Measurements from ENCODE around the gene RHPN2. TPM values are rescaled to one million over a fixed set of nuclear protein-coding genes. Genes with fewer than 3 reads are reported as not detected.

Gene RHPN2
- polyA plus RNA-seq (2013, experiment 1 of 2) = 6.7 TPM
- 6.2 TPM for polyA plus RNA-seq (2013, experiment 2 of 2)

DNA sequence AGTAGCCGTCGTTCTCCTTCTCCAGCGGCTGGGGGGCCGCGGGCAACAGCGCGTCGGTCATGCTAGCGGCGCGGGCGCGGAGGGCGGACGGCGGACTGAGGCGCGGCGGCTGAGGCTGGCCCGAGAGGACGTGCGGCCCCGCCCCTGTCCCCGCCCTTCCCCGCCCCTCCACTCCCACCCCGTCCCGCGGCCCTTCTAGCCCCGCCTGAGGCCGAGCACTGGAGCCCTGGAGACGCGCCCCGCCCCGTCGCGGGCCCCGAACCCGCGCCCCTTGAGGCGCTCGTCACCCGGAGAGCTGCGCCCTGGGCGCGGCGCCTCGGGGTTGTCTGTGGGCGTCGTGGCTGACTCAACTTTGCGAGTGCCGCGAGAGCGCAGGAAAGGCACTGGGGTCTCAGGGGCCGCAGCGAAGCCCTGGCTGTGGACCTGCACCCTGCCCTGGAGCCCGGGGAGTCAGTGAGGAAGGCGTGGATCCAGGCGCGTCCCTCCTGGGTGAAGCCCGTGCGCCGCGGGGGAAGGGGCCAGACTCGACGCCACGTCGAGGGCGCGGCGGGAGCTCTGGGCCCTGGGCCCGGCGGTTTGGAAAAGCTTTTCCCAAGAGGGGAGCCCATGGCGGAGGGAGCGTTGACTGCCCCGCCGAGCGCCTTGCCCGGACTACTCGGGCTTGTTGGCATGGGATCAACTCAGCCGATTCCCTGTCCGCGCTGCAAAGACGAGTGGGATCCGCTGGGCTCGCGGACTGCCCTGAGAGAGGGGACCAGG lies at the start of gene RHPN2:
RHPN2 (minus strand) TSS at position 97 of the 759 bp plus-strand sequence; CDS start at position 61, 36 bp downstream.
- H2AK5ac ChIP-seq (ENCODE audit: low read depth, low read length) = peak within 1 kb of the TSS; percentile 63
- H3K18ac ChIP-seq (ENCODE audit: low read length) = peak within 1 kb of the TSS; percentile 97
- DNase-seq (ENCODE audit: low spot score) = peak; percentile 69
- H3K9me3 ChIP-seq (replicated peaks in 1 of 2; ENCODE audit: control insufficient read depth in 2 of 2, insufficient read depth in 1 of 2, low read depth in 1 of 2, low read length in 2 of 2) = no peaks in the 10 kb centered on the region
- H2BK15ac ChIP-seq (ENCODE audit: low read length) = peak within 1 kb of the TSS; percentile 37
- H2BK120ac ChIP-seq (ENCODE audit: low read depth, low read length) = peak within 1 kb of the TSS; percentile 76
- no peaks in the 10 kb centered on the region for H3K36me3 ChIP-seq (replicated peaks in 1 of 2; ENCODE audit: control insufficient read depth in 2 of 2, insufficient read depth in 2 of 2, low read length in 2 of 2)
- H4K91ac ChIP-seq (ENCODE audit: low read depth, low read length, poor library complexity) = no peak within 1 kb of the TSS
- H2AFZ ChIP-seq (ENCODE audit: low read length) = peak within 1 kb of the TSS; percentile 98
- peaks cover 2 to 7% of the 10 kb centered on the region in 2 donors for H3K4me1 ChIP-seq (ENCODE audit: control insufficient read depth in 2 of 2, insufficient read depth in 1 of 2, low read depth in 1 of 2, low read length in 2 of 2)
- WGBS, 2 donors (ENCODE audit: extremely low coverage in 2 of 2, insufficient read length in 2 of 2, insufficient replicate concordance in 1 of 2) = no CpG with 5 or more reads among the region's 86 CpGs
- peak within 1 kb of the TSS; percentile 78 for H3K9ac ChIP-seq (ENCODE audit: low read depth, low read length, poor library complexity)
- no peak within 1 kb of the TSS for H4K8ac ChIP-seq (ENCODE audit: low read depth, low read length)
- H3K23ac ChIP-seq (ENCODE audit: low read depth, low read length, poor library complexity) = peak within 1 kb of the TSS; percentile 80
- H2BK12ac ChIP-seq (ENCODE audit: low read length) = peak within 1 kb of the TSS; percentile 41
- peak within 1 kb of the TSS; percentile 75 to 82 for H3K4me3 ChIP-seq (ENCODE audit: low read length in 2 of 2)
- no peak within 1 kb of the TSS for H3K4ac ChIP-seq (ENCODE audit: low read length)
- H3K14ac ChIP-seq (ENCODE audit: low read length) = peak within 1 kb of the TSS; percentile 75
- H3K4me2 ChIP-seq (ENCODE audit: insufficient read depth, low read length, poor library complexity, severe bottlenecking) = peak within 1 kb of the TSS; percentile 97
- no peak within 1 kb of the TSS for H3K27ac ChIP-seq (replicated peaks; ENCODE audit: low read length)
- H2BK5ac ChIP-seq (ENCODE audit: low read length) = no peak within 1 kb of the TSS
- peaks cover 0 to 15% (median 11%) of the 10 kb centered on the region in 3 experiments for H3K27me3 ChIP-seq (ENCODE audit: control insufficient read depth in 3 of 3, insufficient read depth in 3 of 3, low read depth in 1 of 3, low read length in 3 of 3)
- H3K79me1 ChIP-seq (ENCODE audit: low read depth, low read length) = peaks cover 4% of the 10 kb centered on the region

DNA sequence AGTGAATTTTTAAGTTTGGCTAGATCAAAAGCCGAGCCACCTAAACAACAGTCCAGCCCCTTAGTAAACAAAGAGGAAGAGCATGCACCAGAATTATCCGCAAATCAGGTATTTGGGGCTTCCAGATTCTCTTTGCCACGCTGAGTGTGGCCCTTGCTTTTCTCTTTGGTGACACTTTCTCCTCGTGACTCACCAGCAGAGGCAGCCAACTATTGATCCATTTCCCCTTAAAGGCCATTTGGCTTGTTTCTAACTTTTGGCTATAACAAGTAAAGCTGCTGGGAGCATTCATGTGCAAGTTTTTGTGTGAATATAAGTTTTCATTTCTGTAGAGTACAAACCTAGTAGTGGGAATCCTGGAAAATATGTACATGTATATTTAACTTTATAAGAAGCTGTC lies 49.6 kb upstream of the RHPN2 start:
- Histone ChIP-seq H3K4me2 (ENCODE audit: insufficient read depth, low read length, poor library complexity, severe bottlenecking) (no peak overlapping the region), H3K27me3 (ENCODE audit: control insufficient read depth in 3 of 3, insufficient read depth in 3 of 3, low read depth in 1 of 3, low read length in 3 of 3) (no peaks in the 10 kb centered on the region), H3K9me3 (replicated peaks in 1 of 2; ENCODE audit: control insufficient read depth in 2 of 2, insufficient read depth in 1 of 2, low read depth in 1 of 2, low read length in 2 of 2) (no peaks in the 10 kb centered on the region), H3K14ac (ENCODE audit: low read length) (no peak overlapping the region), H3K4me3 (ENCODE audit: low read length in 2 of 2) (no peak overlapping the region), H3K4ac (ENCODE audit: low read length) (no peak overlapping the region), H2BK5ac (ENCODE audit: low read length) (no peak overlapping the region), H2AK5ac (ENCODE audit: low read depth, low read length) (no peak overlapping the region), H2BK120ac (ENCODE audit: low read depth, low read length) (no peak overlapping the region), H2BK12ac (ENCODE audit: low read length) (no peak overlapping the region), H2AFZ (ENCODE audit: low read length) (no peak overlapping the region), H3K27ac (replicated peaks; ENCODE audit: low read length) (no peak overlapping the region), H4K8ac (ENCODE audit: low read depth, low read length) (no peak overlapping the region), H3K18ac (ENCODE audit: low read length) (no peak overlapping the region), H2BK15ac (ENCODE audit: low read length) (no peak overlapping the region), H3K4me1 (ENCODE audit: control insufficient read depth in 2 of 2, insufficient read depth in 1 of 2, low read depth in 1 of 2, low read length in 2 of 2) (no peaks in the 10 kb centered on the region), H4K91ac (ENCODE audit: low read depth, low read length, poor library complexity) (no peak overlapping the region), H3K79me1 (ENCODE audit: low read depth, low read length) (no peaks in the 10 kb centered on the region), H3K23ac (ENCODE audit: low read depth, low read length, poor library complexity) (no peak overlapping the region), H3K36me3 (replicated peaks in 1 of 2; ENCODE audit: control insufficient read depth in 2 of 2, insufficient read depth in 2 of 2, low read length in 2 of 2) (peaks cover 17 to 83% of the 10 kb centered on the region in 2 donors), H3K9ac (ENCODE audit: low read depth, low read length, poor library complexity) (no peak overlapping the region)
- no CpG with 5 or more reads among the region's 4 CpGs for WGBS, 2 donors (ENCODE audit: extremely low coverage in 2 of 2, insufficient read length in 2 of 2, insufficient replicate concordance in 1 of 2)
- no peak for DNase-seq (ENCODE audit: low spot score)

DNA sequence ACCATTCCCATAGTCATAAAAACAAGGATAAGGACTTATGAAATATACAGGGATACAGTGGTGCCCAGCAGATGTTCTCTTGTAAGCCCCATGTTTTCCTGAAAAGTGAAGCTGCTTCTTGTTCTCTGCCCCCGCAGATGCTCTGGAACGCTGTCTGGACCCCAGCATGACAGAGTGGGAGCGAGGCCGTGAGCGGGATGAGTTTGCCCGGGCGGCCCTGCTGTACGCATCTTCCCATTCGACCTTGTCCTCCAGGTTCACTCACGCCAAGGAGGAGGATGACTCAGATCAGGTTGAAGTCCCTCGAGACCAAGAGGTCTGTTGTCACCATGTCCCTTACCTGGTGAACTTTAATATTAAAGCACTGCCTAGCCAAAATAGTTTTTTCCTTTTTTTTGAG lies 46.9 kb upstream of the RHPN2 start:
- no peak overlapping the region for H3K14ac ChIP-seq (ENCODE audit: low read length)
- no CpG with 5 or more reads among the region's 11 CpGs for WGBS, 2 donors (ENCODE audit: extremely low coverage in 2 of 2, insufficient read length in 2 of 2, insufficient replicate concordance in 1 of 2)
- H3K4me3 ChIP-seq (ENCODE audit: low read length in 2 of 2) = no peak overlapping the region
- no peak overlapping the region for H2BK12ac ChIP-seq (ENCODE audit: low read length)
- H4K8ac ChIP-seq (ENCODE audit: low read depth, low read length) = no peak overlapping the region
- no peaks in the 10 kb centered on the region for H3K4me1 ChIP-seq (ENCODE audit: control insufficient read depth in 2 of 2, insufficient read depth in 1 of 2, low read depth in 1 of 2, low read length in 2 of 2)
- H2BK120ac ChIP-seq (ENCODE audit: low read depth, low read length) = no peak overlapping the region
- no peak overlapping the region for H2AK5ac ChIP-seq (ENCODE audit: low read depth, low read length)
- DNase-seq (ENCODE audit: low spot score) = no peak
- H4K91ac ChIP-seq (ENCODE audit: low read depth, low read length, poor library complexity) = no peak overlapping the region
- H3K4ac ChIP-seq (ENCODE audit: low read length) = no peak overlapping the region
- no peak overlapping the region for H3K27ac ChIP-seq (replicated peaks; ENCODE audit: low read length)
- peaks cover 23 to 87% of the 10 kb centered on the region in 2 donors for H3K36me3 ChIP-seq (replicated peaks in 1 of 2; ENCODE audit: control insufficient read depth in 2 of 2, insufficient read depth in 2 of 2, low read length in 2 of 2)
- no peak overlapping the region for H2AFZ ChIP-seq (ENCODE audit: low read length)
- H3K23ac ChIP-seq (ENCODE audit: low read depth, low read length, poor library complexity) = no peak overlapping the region
- H3K18ac ChIP-seq (ENCODE audit: low read length) = no peak overlapping the region
- H2BK5ac ChIP-seq (ENCODE audit: low read length) = no peak overlapping the region
- H3K4me2 ChIP-seq (ENCODE audit: insufficient read depth, low read length, poor library complexity, severe bottlenecking) = no peak overlapping the region
- no peaks in the 10 kb centered on the region for H3K79me1 ChIP-seq (ENCODE audit: low read depth, low read length)
- no peaks in the 10 kb centered on the region for H3K27me3 ChIP-seq (ENCODE audit: control insufficient read depth in 3 of 3, insufficient read depth in 3 of 3, low read depth in 1 of 3, low read length in 3 of 3)
- H3K9ac ChIP-seq (ENCODE audit: low read depth, low read length, poor library complexity) = no peak overlapping the region
- no peaks in the 10 kb centered on the region for H3K9me3 ChIP-seq (replicated peaks in 1 of 2; ENCODE audit: control insufficient read depth in 2 of 2, insufficient read depth in 1 of 2, low read depth in 1 of 2, low read length in 2 of 2)
- no peak overlapping the region for H2BK15ac ChIP-seq (ENCODE audit: low read length)

DNA sequence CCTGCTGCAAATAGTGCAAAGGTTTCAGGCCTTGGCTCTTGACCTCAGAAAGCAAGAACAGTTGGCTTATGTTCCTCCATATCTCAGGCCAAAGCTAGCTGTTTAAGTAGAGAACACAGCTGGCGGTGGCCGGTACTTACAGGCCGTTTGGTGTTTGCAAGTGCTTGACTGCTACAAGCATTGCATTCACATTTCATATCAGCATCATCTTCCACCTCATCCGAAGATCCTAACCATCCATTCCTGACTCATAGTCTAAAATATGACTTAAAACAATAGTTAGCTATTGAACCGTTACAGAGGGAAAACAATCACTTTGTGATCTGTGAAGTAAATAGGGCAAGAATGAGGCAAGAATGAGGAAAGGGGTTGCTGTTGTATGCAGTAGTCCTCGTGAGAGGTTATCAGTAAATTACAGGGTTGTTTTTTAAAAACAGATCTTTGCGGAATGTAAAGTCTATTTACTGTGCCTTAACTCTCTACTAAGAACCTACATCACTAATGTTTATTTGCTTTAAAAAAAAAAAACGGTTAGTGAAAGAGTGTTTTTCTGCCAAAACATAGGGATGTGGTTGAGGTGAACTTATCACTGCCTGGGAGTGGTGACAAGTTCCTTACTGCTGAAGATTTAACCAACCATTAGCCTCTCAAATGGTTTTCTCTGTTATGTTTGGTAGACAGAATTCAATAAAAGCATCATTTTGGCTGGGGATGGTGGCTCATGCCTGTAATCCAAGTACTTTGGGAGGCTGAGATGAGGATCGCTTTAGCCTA lies 45.6 kb upstream of the RHPN2 start:
- no peak overlapping the region for H2BK15ac ChIP-seq (ENCODE audit: low read length)
- H2AFZ ChIP-seq (ENCODE audit: low read length) = no peak overlapping the region
- no peak overlapping the region for H3K9ac ChIP-seq (ENCODE audit: low read depth, low read length, poor library complexity)
- peaks cover 24 to 83% of the 10 kb centered on the region in 2 donors for H3K36me3 ChIP-seq (replicated peaks in 1 of 2; ENCODE audit: control insufficient read depth in 2 of 2, insufficient read depth in 2 of 2, low read length in 2 of 2)
- no peaks in the 10 kb centered on the region for H3K27me3 ChIP-seq (ENCODE audit: control insufficient read depth in 3 of 3, insufficient read depth in 3 of 3, low read depth in 1 of 3, low read length in 3 of 3)
- H3K4me1 ChIP-seq (ENCODE audit: control insufficient read depth in 2 of 2, insufficient read depth in 1 of 2, low read depth in 1 of 2, low read length in 2 of 2) = no peaks in the 10 kb centered on the region
- H3K4me2 ChIP-seq (ENCODE audit: insufficient read depth, low read length, poor library complexity, severe bottlenecking) = no peak overlapping the region
- no peak overlapping the region for H3K18ac ChIP-seq (ENCODE audit: low read length)
- no peak overlapping the region for H3K27ac ChIP-seq (replicated peaks; ENCODE audit: low read length)
- no peak overlapping the region for H4K91ac ChIP-seq (ENCODE audit: low read depth, low read length, poor library complexity)
- H2BK5ac ChIP-seq (ENCODE audit: low read length) = no peak overlapping the region
- no peak overlapping the region for H3K4me3 ChIP-seq (ENCODE audit: low read length in 2 of 2)
- no CpG with 5 or more reads among the region's 9 CpGs for WGBS, 2 donors (ENCODE audit: extremely low coverage in 2 of 2, insufficient read length in 2 of 2, insufficient replicate concordance in 1 of 2)
- no peak overlapping the region for H3K14ac ChIP-seq (ENCODE audit: low read length)
- DNase-seq (ENCODE audit: low spot score) = no peak
- H3K4ac ChIP-seq (ENCODE audit: low read length) = no peak overlapping the region
- H3K23ac ChIP-seq (ENCODE audit: low read depth, low read length, poor library complexity) = no peak overlapping the region
- peak overlapping the region; percentile 9 for H4K8ac ChIP-seq (ENCODE audit: low read depth, low read length)
- H2BK120ac ChIP-seq (ENCODE audit: low read depth, low read length) = no peak overlapping the region
- no peak overlapping the region for H2BK12ac ChIP-seq (ENCODE audit: low read length)
- H3K9me3 ChIP-seq (replicated peaks in 1 of 2; ENCODE audit: control insufficient read depth in 2 of 2, insufficient read depth in 1 of 2, low read depth in 1 of 2, low read length in 2 of 2) = no peaks in the 10 kb centered on the region
- no peaks in the 10 kb centered on the region for H3K79me1 ChIP-seq (ENCODE audit: low read depth, low read length)
- H2AK5ac ChIP-seq (ENCODE audit: low read depth, low read length) = no peak overlapping the region
